HG03025 (cell line): ENCODE data around the gene CELSR2.

ENCODE experiments used
- ATAC-seq: cut with Tn5 transposase; IDR thresholded peaks from one replicate; pipeline ENCODE4 v1.9.1; 2021; ENCODE audit warnings: mild to moderate bottlenecking, moderate library complexity; ENCODE audit not compliant: unreplicated experiment, low FRiP score

Gene CELSR2

DNA sequence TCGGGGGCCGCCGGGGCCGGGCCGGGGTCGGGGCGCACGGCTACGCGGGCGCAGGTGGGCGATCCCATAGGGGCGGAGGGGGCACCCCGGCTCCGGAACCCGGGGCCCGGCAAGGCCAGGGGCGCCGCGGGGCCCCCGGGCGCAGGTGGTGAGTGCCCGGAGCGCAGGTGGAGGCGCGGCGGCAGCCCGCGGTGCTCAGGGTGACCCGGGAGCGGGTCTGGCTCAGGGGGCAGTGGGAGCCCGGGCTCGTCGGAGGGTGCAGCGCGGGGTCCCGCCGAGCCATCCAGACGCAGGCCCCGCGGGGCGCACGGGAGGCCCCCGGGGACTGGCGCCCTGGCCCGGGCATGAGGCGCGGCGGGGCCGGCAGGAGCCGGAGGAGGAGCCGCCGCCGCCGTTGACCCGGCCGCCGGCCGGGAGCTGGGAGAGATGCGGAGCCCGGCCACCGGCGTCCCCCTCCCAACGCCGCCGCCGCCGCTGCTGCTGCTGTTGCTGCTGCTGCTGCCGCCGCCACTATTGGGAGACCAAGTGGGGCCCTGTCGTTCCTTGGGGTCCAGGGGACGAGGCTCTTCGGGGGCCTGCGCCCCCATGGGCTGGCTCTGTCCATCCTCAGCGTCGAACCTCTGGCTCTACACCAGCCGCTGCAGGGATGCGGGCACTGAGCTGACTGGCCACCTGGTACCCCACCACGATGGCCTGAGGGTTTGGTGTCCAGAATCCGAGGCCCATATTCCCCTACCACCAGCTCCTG lies 489 bp downstream of the CELSR2 start:
- ATAC-seq: no peak

DNA sequence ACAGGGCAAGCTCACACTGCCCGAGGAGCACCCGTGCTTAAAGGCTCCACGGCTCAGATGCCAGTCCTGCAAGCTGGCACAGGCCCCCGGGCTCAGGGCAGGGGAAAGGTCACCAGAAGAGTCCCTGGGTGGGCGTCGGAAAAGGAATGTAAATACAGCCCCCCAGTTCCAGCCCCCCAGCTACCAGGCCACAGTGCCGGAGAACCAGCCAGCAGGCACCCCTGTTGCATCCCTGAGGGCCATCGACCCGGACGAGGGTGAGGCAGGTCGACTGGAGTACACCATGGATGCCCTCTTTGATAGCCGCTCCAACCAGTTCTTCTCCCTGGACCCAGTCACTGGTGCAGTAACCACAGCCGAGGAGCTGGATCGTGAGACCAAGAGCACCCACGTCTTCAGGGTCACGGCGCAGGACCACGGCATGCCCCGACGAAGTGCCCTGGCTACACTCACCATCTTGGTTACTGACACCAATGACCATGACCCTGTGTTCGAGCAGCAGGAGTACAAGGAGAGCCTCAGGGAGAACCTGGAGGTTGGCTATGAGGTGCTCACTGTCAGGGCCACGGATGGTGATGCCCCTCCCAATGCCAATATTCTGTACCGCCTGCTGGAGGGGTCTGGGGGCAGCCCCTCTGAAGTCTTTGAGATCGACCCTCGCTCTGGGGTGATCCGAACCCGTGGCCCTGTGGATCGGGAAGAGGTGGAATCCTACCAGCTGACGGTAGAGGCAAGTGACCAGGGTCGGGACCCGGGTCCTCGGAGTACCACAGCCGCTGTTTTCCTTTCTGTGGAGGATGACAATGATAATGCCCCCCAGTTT lies 1.3 kb downstream of the CELSR2 start:
- no peak for ATAC-seq

DNA sequence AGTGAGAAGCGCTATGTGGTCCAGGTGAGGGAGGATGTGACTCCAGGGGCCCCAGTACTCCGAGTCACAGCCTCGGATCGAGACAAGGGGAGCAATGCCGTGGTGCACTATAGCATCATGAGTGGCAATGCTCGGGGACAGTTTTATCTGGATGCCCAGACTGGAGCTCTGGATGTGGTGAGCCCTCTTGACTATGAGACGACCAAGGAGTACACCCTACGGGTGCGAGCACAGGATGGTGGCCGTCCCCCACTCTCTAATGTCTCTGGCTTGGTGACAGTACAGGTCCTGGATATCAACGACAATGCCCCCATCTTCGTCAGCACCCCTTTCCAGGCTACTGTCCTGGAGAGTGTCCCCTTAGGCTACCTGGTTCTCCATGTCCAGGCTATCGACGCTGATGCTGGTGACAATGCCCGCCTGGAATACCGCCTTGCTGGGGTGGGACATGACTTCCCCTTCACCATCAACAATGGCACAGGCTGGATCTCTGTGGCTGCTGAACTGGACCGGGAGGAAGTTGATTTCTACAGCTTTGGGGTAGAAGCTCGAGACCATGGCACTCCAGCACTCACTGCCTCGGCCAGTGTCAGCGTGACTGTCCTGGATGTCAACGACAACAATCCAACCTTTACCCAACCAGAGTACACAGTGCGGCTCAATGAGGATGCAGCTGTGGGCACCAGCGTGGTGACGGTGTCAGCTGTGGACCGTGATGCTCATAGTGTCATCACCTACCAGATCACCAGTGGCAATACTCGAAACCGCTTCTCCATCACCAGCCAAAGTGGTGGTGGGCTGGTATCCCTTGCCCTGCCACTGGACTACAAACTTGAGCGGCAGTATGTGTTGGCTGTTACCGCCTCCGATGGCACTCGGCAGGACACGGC lies 2.2 kb downstream of the CELSR2 start:
- no peak for ATAC-seq

DNA sequence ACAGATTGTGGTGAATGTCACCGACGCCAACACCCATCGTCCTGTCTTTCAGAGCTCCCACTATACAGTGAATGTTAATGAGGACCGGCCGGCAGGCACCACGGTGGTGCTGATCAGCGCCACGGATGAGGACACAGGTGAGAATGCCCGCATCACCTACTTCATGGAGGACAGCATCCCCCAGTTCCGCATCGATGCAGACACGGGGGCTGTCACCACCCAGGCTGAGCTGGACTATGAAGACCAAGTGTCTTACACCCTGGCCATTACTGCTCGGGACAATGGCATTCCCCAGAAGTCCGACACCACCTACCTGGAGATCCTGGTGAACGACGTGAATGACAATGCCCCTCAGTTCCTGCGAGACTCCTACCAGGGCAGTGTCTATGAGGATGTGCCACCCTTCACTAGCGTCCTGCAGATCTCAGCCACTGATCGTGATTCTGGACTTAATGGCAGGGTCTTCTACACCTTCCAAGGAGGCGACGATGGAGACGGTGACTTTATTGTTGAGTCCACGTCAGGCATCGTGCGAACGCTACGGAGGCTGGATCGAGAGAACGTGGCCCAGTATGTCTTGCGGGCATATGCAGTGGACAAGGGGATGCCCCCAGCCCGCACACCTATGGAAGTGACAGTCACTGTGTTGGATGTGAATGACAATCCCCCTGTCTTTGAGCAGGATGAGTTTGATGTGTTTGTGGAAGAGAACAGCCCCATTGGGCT lies 3.0 kb downstream of the CELSR2 start:
- no peak for ATAC-seq

DNA sequence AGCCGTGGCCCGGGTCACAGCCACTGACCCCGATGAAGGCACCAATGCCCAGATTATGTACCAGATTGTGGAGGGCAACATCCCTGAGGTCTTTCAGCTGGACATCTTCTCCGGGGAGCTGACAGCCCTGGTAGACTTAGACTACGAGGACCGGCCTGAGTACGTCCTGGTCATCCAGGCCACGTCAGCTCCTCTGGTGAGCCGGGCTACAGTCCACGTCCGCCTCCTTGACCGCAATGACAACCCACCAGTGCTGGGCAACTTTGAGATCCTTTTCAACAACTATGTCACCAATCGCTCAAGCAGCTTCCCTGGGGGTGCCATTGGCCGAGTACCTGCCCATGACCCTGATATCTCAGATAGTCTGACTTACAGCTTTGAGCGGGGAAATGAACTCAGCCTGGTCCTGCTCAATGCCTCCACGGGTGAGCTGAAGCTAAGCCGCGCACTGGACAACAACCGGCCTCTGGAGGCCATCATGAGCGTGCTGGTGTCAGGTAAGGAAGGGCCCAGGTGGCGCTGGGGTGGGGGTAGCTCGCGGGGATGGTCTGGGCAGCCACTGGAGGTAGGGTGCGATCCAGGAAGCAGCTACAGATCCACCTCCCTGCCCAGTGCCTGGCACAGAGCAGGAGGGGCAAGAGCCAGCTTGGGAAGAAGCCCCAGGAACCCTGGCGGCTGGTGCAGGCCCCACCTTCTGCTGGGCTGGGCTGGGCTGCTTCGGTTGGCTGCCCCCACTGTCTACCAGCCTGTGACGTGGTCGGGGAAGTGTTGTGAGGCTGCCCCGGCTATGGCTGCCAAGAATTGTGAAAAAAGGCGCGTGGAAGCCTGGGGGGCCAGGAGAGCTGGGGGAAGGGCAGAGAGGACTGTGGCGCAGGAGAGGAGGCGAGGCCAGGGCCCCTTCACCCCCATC lies 3.8 kb downstream of the CELSR2 start:
- ATAC-seq: no peak

DNA sequence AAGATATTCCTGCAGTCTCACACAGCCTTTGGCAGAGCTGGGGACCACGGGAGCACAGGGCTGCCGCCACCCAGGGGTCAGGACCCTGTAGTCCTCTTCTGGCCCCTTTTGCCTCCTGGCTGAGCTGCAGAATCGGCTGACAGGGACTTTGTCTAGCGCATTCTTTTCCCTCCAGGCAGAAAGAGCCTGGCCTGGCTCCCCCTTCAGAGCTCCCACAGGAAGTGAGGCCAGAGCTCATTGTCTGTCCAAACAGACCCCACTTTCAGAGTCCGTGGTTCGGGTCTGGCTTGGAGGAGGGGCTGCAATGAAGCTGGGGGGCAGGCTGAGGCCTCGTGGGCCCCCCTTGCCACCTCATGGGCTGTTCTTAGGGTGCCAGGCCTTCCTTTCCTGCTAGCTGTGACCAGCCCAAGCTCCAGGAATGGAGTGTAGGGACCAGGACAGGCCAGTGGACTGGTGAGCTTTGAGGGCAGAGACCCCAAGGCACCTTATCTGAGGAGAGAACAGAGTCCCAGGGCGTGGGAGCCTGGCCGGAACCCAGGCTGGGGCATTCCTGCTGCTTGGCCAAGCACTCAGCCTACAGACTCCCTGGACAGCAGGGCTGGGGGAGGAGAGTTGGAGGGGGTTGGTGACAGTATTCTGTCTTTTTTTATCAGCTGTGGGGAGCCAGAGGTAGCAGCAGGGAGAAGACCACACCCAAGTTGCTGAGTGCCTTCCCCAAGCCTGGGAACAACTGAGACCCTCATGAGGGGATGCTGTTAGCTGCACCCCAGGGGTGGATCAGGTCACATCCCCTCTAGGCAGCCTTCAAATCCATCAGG lies 4.7 kb downstream of the CELSR2 start:
- ATAC-seq: no peak

DNA sequence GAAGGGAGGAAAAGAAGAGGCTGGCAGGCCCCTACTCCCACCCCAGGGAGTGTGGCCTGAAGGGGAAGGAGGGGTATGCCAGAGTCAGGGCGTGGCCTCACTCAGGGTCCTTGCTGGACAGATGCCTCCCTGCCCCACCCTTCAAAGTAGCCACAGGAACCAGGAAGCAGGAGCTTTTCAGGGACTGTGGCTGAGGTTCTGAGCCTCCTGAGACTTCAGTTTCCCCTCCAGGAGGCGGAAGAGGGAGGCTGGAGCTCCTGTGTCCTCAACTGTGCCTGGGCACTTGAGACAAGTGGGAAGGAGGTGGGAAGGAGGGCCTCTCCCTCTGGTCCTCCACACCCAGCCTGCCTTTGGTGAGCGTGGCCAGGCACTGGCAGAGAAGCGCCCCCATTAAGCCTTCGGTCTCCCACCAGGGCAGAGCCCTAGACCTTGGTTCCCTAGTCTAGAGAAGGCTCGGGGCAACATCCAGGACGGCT lies 5.3 kb downstream of the CELSR2 start:
- no peak for ATAC-seq

DNA sequence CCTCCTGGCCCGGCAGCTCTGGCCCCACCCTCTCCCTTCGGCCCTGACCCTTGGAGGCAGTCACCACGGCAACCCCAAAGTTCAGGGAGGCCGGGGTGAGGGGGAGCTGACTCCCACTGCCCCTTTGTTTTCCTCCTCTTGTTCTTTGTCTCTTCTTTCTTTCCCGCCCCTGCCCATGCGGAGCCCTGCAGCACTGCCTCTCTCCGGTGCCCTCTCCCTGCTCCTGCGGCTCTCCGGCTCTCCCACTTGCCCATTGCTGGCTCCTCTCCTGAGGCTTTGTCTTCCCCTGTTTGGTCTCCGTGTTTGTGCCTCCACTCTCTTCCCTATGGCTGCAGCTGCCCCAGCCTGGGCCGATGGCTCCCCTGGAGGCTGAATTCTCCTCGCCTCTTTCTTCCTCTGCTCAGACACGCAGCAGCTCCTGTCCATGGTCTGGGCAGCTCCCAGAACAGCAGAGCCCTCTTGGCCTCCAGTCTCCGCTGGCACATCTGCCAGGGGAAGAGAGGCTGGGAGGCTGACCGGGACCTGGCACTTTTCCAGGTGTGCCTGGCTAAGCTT lies 5.8 kb downstream of the CELSR2 start:
- ATAC-seq: no peak

DNA sequence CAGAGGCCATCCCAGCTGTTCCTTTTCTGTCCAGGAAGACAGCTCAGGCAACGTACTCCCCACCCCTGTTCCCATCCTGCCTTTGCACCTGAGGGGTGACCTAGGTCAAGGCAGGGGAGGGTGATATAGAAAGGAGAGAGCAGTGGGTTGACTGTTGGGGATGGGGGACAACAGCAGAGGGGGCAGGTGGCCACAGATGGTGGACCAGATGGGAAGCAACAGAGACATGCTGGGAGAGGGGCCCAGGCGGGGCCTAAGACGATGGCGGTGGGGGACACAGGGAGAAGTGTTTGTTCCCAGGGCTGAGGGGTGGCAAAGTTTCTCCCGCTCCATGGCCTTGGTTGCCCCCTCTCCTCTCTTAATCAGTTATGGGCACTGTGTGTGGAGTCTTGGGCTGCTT lies 6.3 kb downstream of the CELSR2 start:
- no peak for ATAC-seq

DNA sequence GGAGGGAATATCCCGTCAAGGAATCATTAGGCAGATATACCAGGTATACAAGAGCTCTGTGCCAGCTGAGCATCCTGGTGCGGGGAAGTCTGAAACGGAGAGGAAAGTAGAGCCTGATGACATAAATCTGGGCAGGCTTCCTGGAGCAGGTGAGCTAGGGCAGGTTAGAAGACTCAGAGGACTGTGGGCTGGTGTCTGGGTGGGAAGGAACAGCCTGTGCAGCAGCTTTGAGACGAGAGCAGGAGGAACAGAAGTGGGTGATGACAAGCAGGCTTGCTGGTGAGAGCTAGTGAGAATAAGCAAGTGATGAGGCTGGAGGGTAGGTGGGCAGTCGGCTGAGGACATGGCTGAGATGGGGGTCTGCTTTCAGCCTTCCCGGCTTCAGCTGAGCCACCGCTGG lies 6.7 kb downstream of the CELSR2 start:
- ATAC-seq: no peak

DNA sequence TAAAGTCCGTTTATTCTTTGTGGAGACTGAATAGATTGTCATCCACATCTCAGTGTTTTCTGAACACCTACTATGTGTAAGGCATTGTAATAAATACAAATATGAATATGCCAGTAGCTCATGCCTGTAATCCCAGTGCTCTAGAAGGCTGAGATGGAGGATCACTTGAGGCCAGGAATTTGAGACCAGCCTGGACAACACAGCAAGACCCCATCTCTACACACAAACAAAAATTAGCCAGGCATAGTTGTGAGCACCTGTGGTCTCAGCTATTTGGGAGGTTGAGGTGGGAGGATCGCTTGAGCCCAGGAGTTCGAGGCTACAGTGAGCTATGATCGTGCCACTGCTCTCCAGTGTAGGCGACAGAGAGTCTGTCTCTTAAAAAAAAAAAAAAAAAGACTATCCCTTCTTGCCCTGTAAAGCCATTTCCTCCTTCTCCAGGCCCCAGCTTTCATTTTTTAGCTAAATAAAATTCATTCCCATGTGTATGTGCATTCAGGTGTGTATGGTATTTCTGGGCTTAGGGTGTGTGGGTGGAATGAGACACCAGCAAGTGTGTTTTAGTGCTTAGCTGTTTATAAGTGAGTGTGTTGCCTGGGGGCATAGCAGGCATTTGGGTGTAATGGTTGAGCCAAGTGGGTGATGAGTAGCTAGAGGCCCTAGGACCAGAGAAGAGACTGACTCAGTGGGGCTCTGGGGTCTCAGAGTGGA lies 7.8 kb downstream of the CELSR2 start:
- ATAC-seq: no peak

DNA sequence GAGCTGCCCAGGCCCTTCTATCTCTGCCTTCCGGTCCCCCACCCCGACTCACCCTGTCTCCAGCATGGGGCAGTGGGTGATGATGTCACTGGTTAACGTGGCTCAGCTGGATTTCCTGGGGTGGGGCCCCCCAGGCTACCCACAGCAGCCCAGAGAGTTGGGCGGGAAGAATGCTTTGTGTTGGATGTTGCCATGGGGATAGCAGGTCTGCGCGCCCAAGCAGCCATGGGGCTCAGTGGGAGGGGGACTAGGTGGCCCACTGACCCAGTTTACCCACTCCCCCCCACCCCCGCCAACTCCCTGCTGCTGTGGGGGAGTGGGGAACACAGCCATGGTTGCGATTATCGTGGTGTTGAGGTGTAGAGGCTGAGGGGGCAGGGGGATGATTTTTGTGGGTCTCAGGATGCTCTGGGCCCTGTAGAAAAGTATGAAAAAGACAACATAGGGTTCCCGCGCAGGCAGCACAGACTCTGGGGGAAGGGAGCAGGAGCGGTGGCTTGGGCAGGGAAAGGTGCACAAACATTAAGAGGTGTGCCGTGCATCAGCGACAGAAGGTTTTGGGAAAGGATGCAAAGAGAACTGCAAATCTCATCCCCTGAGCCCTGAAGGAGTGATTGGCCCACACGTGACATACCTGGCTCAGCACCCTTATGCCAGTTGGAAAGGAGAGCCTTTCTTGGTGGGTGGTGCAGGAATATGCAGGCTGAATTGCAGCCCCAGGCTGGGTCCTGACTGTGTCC lies 8.5 kb downstream of the CELSR2 start:
- ATAC-seq: no peak

DNA sequence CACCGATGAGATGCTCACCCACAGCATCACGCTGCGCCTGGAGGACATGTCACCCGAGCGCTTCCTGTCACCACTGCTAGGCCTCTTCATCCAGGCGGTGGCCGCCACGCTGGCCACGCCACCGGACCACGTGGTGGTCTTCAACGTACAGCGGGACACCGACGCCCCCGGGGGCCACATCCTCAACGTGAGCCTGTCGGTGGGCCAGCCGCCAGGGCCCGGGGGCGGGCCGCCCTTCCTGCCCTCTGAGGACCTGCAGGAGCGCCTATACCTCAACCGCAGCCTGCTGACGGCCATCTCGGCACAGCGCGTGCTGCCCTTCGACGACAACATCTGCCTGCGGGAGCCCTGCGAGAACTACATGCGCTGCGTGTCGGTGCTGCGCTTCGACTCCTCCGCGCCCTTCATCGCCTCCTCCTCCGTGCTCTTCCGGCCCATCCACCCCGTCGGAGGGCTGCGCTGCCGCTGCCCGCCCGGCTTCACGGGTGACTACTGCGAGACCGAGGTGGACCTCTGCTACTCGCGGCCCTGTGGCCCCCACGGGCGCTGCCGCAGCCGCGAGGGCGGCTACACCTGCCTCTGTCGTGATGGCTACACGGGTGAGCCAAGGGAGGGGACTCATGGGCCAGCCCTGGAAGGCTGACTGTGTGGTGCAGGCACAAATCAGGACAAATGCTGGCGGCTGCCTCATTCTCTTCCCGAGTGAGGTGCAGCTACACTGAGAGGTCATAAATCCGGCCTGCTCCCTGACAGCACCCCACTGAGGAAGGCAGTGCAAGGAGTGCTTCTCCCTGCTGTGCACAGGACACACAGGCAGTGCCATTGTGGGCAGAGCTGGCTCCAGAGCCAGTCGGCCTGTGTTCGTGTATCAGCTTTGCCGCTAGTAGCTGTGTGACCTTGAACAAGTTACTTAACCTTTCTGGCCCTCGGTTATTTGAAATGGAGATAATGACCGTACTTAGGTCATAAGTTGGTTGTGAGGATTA lies 9.4 kb downstream of the CELSR2 start:
- no peak for ATAC-seq

DNA sequence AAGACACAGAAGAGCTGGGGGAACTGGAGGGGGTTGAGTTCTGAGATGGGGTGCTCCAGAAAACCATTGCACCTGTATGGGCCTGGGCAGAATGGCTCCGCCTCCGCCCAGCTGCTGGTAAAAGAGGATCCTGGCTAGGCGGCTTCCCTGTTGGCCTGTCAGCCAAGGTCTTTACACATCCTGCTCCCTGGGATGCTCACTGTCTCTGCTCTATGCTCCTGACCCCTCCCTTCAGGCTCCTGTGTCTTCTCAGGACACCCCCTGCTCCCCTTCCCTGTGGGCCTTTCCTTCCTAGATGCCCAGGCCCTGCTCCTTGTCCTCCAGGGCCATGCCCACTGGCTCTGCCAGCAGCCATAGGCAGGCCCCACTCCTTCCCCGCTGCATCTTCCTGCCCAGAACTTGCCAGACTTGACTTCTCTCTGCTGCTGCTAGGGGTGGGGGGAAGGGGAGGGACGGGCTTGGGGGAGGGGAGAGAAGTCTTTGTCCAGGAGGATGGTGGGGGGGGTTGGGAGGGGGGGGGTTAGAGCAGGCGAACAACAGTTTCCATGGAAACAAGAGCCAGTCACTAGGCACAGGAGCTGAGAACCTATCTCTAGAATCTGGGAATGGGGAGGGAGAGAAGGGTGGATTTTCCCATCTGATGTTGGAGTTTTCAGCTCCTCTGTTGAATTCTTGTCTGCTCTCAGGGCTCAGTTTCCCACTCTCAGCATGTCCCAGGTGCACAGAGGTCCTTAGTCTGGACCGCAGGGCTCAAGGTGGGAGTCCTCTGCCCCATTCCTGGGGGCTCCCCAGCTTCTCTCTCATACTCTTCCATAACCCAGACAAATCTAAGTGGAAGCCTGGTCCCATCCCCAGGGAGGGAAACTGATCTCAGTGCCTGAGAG lies 10.6 kb downstream of the CELSR2 start:
- ATAC-seq: no peak

DNA sequence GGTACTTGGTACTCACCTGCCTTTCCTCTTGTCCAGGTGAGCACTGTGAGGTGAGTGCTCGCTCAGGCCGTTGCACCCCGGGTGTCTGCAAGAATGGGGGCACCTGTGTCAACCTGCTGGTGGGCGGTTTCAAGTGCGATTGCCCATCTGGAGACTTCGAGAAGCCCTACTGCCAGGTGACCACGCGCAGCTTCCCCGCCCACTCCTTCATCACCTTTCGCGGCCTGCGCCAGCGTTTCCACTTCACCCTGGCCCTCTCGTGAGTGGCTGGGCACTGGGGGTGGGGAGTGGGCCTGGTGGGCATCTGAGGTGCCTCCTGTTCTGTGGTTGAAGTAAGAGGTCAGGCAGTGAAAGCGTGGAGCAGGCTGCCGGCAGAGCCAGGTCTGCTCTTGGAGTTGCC lies 11.7 kb downstream of the CELSR2 start:
- ATAC-seq: no peak
